K562 (cell line): ENCODE data around the gene SHISAL2A. TPM values are rescaled to one million over a fixed set of nuclear protein-coding genes. Genes with fewer than 3 reads are reported as not detected.

ENCODE experiments used
- ATAC-seq: fragments of 200-7000 bp; cut with Tn5 transposase; 3 replicates; pipeline ENCODE4 v1.9.1; 2020; ENCODE audit warnings: moderate library complexity
- BruUV-seq: library from RNA; stranded (reverse); fragments of 400-500 nt; replicated peaks from 2 replicates; lab custom pipeline; 2021; lab: Mats Ljungman, UMichigan
- CTCF ChIA-PET: fragments of 300-600 bp; formaldehyde crosslinking; extraction: SDS; loops from one replicate; lab custom pipeline; 2021; ENCODE audit warnings: low intra/inter-chr PET ratio; lab: Yijun Ruan, JAX
- POLR2A ChIA-PET: fragments of 300-600, 350-650 bp; sonication (Branson Sonifier 250); formaldehyde crosslinking; extraction: SDS; loops from one replicate; lab custom pipeline; 2021; ENCODE audit warnings: antibody characterized with exemption, inconsistent platforms; lab: Yijun Ruan, JAX
- DNase-seq, 4 experiments: peaks; one replicate each; pipeline versions ENCODE4 v3.0.0 to v3.0.0-alpha.2; 2011 to 2018; ENCODE audit warnings: low spot score in 3 of 4, mixed read lengths in 3 of 4; ENCODE audit errors: extremely low read depth in 1 of 4
- FAIRE-seq: peaks from 2 replicates; lab custom pipeline; 2011; peaks lifted over from hg19 to GRCh38; lab: Jason Lieb, UNC
- H2AFZ ChIP-seq: 2 replicates; pipeline ENCODE4 v1.6.0; 2011; ENCODE audit warnings: low read depth, low read length, control low read depth, inconsistent platforms
- H3K27ac ChIP-seq: fragments of 200-600 bp; 3 replicates; pipeline ENCODE4 v1.8.0; 2011; ENCODE audit warnings: low read depth, mild to moderate bottlenecking, control low read depth, inconsistent platforms, low read length, moderate library complexity, mixed read lengths; ENCODE audit errors: extremely low read depth
- H3K27me3 ChIP-seq, 2 experiments: fragments of 300-600 bp in 1 of 2; 2 replicates in 1 of 2; 3 replicates in 1 of 2; pipeline versions ENCODE4 v1.6.0 to v1.8.0; 2011; ENCODE audit warnings: inconsistent platforms in 2 of 2, low read length in 2 of 2, mild to moderate bottlenecking in 1 of 2, mixed read lengths in 1 of 2, moderate library complexity in 1 of 2; ENCODE audit not compliant: control insufficient read depth in 2 of 2, insufficient read depth in 2 of 2
- H3K36me3 ChIP-seq: fragments of 300-600 bp; 3 replicates; pipeline ENCODE4 v1.8.0; 2011; ENCODE audit warnings: mild to moderate bottlenecking, low read length, inconsistent platforms; ENCODE audit not compliant: control insufficient read depth, insufficient read depth
- H3K4me1 ChIP-seq, 2 experiments: fragments of 200-600 bp in 1 of 2; replicated peaks in 1 of 2; 2 replicates in 1 of 2; 3 replicates in 1 of 2; pipeline versions ENCODE4 v1.5.1 to v1.8.0; 2011; ENCODE audit warnings: inconsistent platforms in 2 of 2, low read length in 2 of 2, mild to moderate bottlenecking in 1 of 2, mixed read lengths in 1 of 2, moderate library complexity in 1 of 2; ENCODE audit not compliant: control insufficient read depth in 2 of 2, insufficient read depth in 2 of 2
- H3K4me2 ChIP-seq: 2 replicates; pipeline ENCODE4 v1.6.1; 2011; ENCODE audit warnings: low read length, control low read depth, inconsistent platforms, mixed read lengths; ENCODE audit not compliant: insufficient read depth
- H3K4me3 ChIP-seq: fragments of 200-600 bp; sonication (generic), shearing (Covaris generic); 2 replicates; pipeline ENCODE4 v1.5.1; 2016; ENCODE audit warnings: control low read depth, inconsistent platforms
- H3K79me2 ChIP-seq: fragments of 200-600 bp; 3 replicates; pipeline ENCODE4 v1.8.0; 2011; ENCODE audit warnings: low read length, inconsistent platforms; ENCODE audit not compliant: control insufficient read depth, insufficient read depth
- H3K9ac ChIP-seq, 2 experiments: 2 replicates each; pipeline versions ENCODE4 v1.6.0 to v1.6.1; 2011; ENCODE audit warnings: low read depth in 2 of 2, low read length in 2 of 2, control low read depth in 1 of 2, inconsistent platforms in 1 of 2, mild to moderate bottlenecking in 1 of 2, mixed read lengths in 1 of 2; ENCODE audit not compliant: insufficient read depth in 1 of 2
- H3K9me1 ChIP-seq: one replicate; pipeline ENCODE4 v1.6.0; 2011; ENCODE audit warnings: inconsistent platforms, mild to moderate bottlenecking, low read length, moderate library complexity; ENCODE audit not compliant: control insufficient read depth, insufficient read depth
- H3K9me3 ChIP-seq: replicated peaks from 2 replicates; pipeline ENCODE4 v1.5.1; 2011; ENCODE audit warnings: low read depth, low read length, inconsistent platforms; ENCODE audit not compliant: control insufficient read depth, insufficient read depth
- H4K20me1 ChIP-seq: replicated peaks from 2 replicates; pipeline ENCODE4 v1.6.1; 2011; ENCODE audit warnings: low read length, inconsistent platforms, mixed read lengths; ENCODE audit not compliant: control insufficient read depth, insufficient read depth
- BHLHE40 ChIP-seq: IDR thresholded peaks from 2 replicates; pipeline ENCODE4 v1.6.1; 2011; ENCODE audit warnings: low read length, improper control_type of control experiment
- EWSR1 ChIP-seq: fragments of 450-650 bp; IDR thresholded peaks from 2 replicates; pipeline ENCODE4 v1.6.1; 2018; ENCODE audit warnings: borderline replicate concordance, mild to moderate bottlenecking, low read depth, moderate library complexity; ENCODE audit not compliant: partially characterized antibody
- HDAC8 ChIP-seq: fragments of 450-650 bp; IDR thresholded peaks from 2 replicates; pipeline ENCODE4 v1.6.1; 2016; ENCODE audit warnings: mild to moderate bottlenecking, missing genetic modification characterization, moderate library complexity, missing compliant biosample characterization
- MNT ChIP-seq, 2 experiments: fragments of 450-650 bp; conservative IDR thresholded peaks; 2 replicates each; pipeline ENCODE4 v1.6.1; 2017; ENCODE audit warnings: mild to moderate bottlenecking in 2 of 2, moderate library complexity in 2 of 2
- TCF3 ChIP-seq: sonication (generic); formaldehyde crosslinking; IDR thresholded peaks from 2 replicates; pipeline ENCODE4 v1.4.0; 2020; ENCODE audit warnings: mild to moderate bottlenecking, missing genetic modification reagents
- ZNF134 ChIP-seq: fragments of 250-450 bp; sonication (Bioruptor Pico); conservative IDR thresholded peaks from 2 replicates; pipeline ENCODE4 v1.4.0; 2020
- ZNF277 ChIP-seq: fragments of 250-450 bp; sonication (Bioruptor Pico); IDR thresholded peaks from 2 replicates; pipeline ENCODE4 v1.8.0; 2022; ENCODE audit warnings: inconsistent platforms, mild to moderate bottlenecking, moderate library complexity, borderline replicate concordance
- ZNF586 ChIP-seq: fragments of 450-650 bp; formaldehyde crosslinking; conservative IDR thresholded peaks from 2 replicates; pipeline ENCODE4 v1.4.0; 2020; ENCODE audit warnings: mild to moderate bottlenecking, moderate library complexity
- WGBS: fragments of 100-300 bp; shearing (Covaris generic); methylation state at CpG from one replicate; pipeline ENCODE4 v1.1.6; 2016; ENCODE audit warnings: low coverage, mixed read lengths; ENCODE audit not compliant: insufficient coverage; ENCODE audit errors: missing lambda C conversion rate; 5-methylcytosine and 5-hydroxymethylcytosine counted together
- in situ Hi-C: fragments of 300-500 bp; cut with MboI; formaldehyde crosslinking; loops from 4 replicates; pipeline ENCODE4 v1.15.0; 2018; ENCODE audit warnings: inconsistent platforms, mixed read lengths
- intact Hi-C: fragments of 100-400 bp; cut with micrococcal nuclease; formaldehyde crosslinking; loops from 2 replicates; pipeline ENCODE4 v1.14.2; 2022
- polyA plus RNA-seq, 8 experiments: library from polyadenylated mRNA; depleted of rRNA in 4 of 8; stranded (reverse) in 5 of 8; unstranded in 3 of 8; fragments of >200 nt; fragmentation: Nextera tagmentation in 2 of 8; fragmentation: Illumina TruSeq in 1 of 8; extraction: Ambion mirVana in 2 of 8; extraction: Trizol in 1 of 8; gene quantifications; 2 replicates each; pipeline versions ENCODE4 v1.2.1 to v1.2.3, GENCODE V29; 2011 to 2014; ENCODE audit warnings: inconsistent platforms in 1 of 8, missing spikeins in 1 of 8
- total RNA-seq, 7 experiments: library from RNA; depleted of rRNA in 6 of 7; stranded (reverse); fragments of >200 nt in 6 of 7; fragmentation: Illumina TruSeq in 2 of 7; extraction: Trizol in 2 of 7; gene quantifications; 2 replicates each; pipeline versions ENCODE4 v1.2.1 to v1.2.3, GENCODE V29; 2011 to 2021; ENCODE audit warnings: low replicate concordance in 1 of 7
- TF ChIP-seq, protein P1 (sequence below): fragments of 450-650 bp; conservative IDR thresholded peaks from 2 replicates; pipeline ENCODE4 v1.6.1; 2016; ENCODE audit warnings: missing genetic modification characterization, low read depth, mild to moderate bottlenecking, control low read depth, missing compliant biosample characterization

SHISAL2A gene
- total and polyA plus RNA-seq, 9 of the 15 experiments (the other 6 are each of a cell fraction or from before 2014, with no cell fraction given): 0.11 TPM; not detected in 8

GRCh38 chr1:52645261-52645660, 12.3 kb downstream of the SHISAL2A start:
- H3K4me3 ChIP-seq: no peak overlapping the region
- H3K4me2 ChIP-seq: no peak overlapping the region
- peak overlapping the region; percentile 5; the same call in 1 of the 2 replicates for H2AFZ ChIP-seq
- H3K9me3 ChIP-seq: no peaks in the 10 kb centered on the region
- no peaks in the 10 kb centered on the region for H3K4me1 ChIP-seq
- in situ Hi-C loops (no loop called here), intact Hi-C loops (no loop called here)
- no peaks in the 10 kb centered on the region for H3K27me3 ChIP-seq
- CTCF ChIA-PET: no interaction called here
- H3K36me3 ChIP-seq: no peaks in the 10 kb centered on the region
- no peaks in the 10 kb centered on the region for H3K9me1 ChIP-seq
- H3K27ac ChIP-seq: no peak overlapping the region
- no TSS peak for BruUV-seq
- 44% methylated on average over 6 of the region's 6 CpGs for WGBS
- DNase-seq: no peak
- H3K9ac ChIP-seq: no peak overlapping the region
- no peaks in the 10 kb centered on the region for H3K79me2 ChIP-seq
- no peaks in the 10 kb centered on the region for H4K20me1 ChIP-seq
- TF ChIP-seq ZNF586: no peak
- TF ChIP-seq ZNF277 (CRISPR knock-in tag): no peak
- TF ChIP-seq HDAC8 (tag): no peak
- TF ChIP-seq EWSR1: no peak
- no peak for ATAC-seq
- FAIRE-seq: no peak
- POLR2A ChIA-PET: no interaction called here

DNA sequence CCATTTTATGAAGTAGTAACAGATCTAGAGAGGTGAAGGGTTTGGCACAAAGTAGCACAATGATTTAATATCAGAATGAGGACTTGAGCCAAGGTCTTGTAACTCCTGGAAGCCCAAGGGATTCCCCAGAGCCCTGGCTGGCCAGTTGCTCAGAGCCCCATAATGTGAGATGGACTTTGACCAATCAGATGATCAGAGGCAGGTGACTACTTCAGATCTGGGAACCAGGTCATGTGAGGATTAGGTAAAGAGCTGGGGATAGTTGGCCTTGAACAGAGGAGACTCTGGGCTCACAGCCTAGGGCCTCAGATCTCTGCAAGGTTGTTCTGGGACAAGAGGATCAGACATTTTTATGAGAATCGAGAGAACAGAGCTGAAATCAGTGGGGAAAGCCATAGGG, 18.9 kb downstream of the SHISAL2A start:
- H2AFZ ChIP-seq: peak overlapping the region; percentile 43
- H3K4me1 ChIP-seq: no peaks in the 10 kb centered on the region
- no peaks in the 10 kb centered on the region for H3K9me1 ChIP-seq
- 0 out of 2 replicates have a peak, but pooled peaks have one; percentile 10 for TF ChIP-seq BHLHE40
- no peak for TF ChIP-seq ZNF134 (CRISPR knock-in tag)
- no peak for TF ChIP-seq MNT (conservative IDR thresholded peaks at IDR 0.05)
- no peak for TF ChIP-seq TCF3 (CRISPR knock-in tag)
- TF ChIP-seq ZNF277 (CRISPR knock-in tag): no peak
- TF ChIP-seq, protein P1, sequence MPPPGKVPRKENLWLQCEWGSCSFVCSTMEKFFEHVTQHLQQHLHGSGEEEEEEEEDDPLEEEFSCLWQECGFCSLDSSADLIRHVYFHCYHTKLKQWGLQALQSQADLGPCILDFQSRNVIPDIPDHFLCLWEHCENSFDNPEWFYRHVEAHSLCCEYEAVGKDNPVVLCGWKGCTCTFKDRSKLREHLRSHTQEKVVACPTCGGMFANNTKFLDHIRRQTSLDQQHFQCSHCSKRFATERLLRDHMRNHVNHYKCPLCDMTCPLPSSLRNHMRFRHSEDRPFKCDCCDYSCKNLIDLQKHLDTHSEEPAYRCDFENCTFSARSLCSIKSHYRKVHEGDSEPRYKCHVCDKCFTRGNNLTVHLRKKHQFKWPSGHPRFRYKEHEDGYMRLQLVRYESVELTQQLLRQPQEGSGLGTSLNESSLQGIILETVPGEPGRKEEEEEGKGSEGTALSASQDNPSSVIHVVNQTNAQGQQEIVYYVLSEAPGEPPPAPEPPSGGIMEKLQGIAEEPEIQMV (tag): no peak
- in situ Hi-C loops (no loop called here), intact Hi-C loops (no loop called here)
- H3K27me3 ChIP-seq: no peaks in the 10 kb centered on the region
- ATAC-seq (no peak; the same call in 2 of the 3 replicates), FAIRE-seq (no peak), DNase-seq (no peak)
- ChIA-PET POLR2A (interaction anchor here (1.5 to 2.0 kb wide), 2 partner anchors 8 to 17 kb away, joined by 5 read pairs; no protein-coding TSS in a partner anchor), CTCF (no interaction called here)
- no peak overlapping the region for H3K9ac ChIP-seq
- H3K36me3 ChIP-seq: no peaks in the 10 kb centered on the region
- H3K27ac ChIP-seq: no peak overlapping the region
- 17% methylated on average over 1 of the region's 1 CpG for WGBS
- H3K4me2 ChIP-seq: no peak overlapping the region
- BruUV-seq: no TSS peak
- H3K4me3 ChIP-seq: no peak overlapping the region
- no peaks in the 10 kb centered on the region for H4K20me1 ChIP-seq
- H3K79me2 ChIP-seq: no peaks in the 10 kb centered on the region
- H3K9me3 ChIP-seq: no peaks in the 10 kb centered on the region
